CD14-positive monocyte (primary cell): ENCODE results near the gene KIF13A. TPM values are rescaled to one million over a fixed set of nuclear protein-coding genes. Genes with fewer than 3 reads are reported as not detected.

ENCODE experiments used
- DNase-seq, 3 donors: peaks; one replicate each; pipeline ENCODE4 v3.0.0-alpha.2; 2011 to 2022
- H2AFZ ChIP-seq: 2 replicates; pipeline ENCODE4 v1.6.0; 2012; ENCODE audit warnings: mild to moderate bottlenecking, low read depth, low read length, inconsistent platforms; ENCODE audit not compliant: insufficient read depth, poor library complexity, severe bottlenecking
- H3K27ac ChIP-seq, 2 donors: 1 replicate in 1 of 2; 2 replicates in 1 of 2; pipeline ENCODE4 v1.5.1; 2012 to 2013; ENCODE audit warnings: low read length in 2 of 2, control low read depth in 1 of 2, inconsistent platforms in 1 of 2, low read depth in 1 of 2, mild to moderate bottlenecking in 1 of 2
- H3K27me3 ChIP-seq, 2 donors: one replicate each; pipeline versions ENCODE4 v1.6.0 to v1.6.1; 2011 to 2013; ENCODE audit warnings: low read length in 2 of 2; ENCODE audit not compliant: control insufficient read depth in 2 of 2, insufficient read depth in 2 of 2
- H3K36me3 ChIP-seq, 2 donors: replicated peaks in 1 of 2; 1 replicate in 1 of 2; 2 replicates in 1 of 2; pipeline versions ENCODE4 v1.5.1 to v1.6.1; 2012 to 2013; ENCODE audit warnings: low read length in 2 of 2, control low read depth in 1 of 2, inconsistent platforms in 1 of 2, mild to moderate bottlenecking in 1 of 2; ENCODE audit not compliant: insufficient read depth in 2 of 2, control insufficient read depth in 1 of 2
- H3K4me1 ChIP-seq, 2 donors: 1 replicate in 1 of 2; 2 replicates in 1 of 2; pipeline versions ENCODE4 v1.5.1 to v1.6.1; 2012 to 2013; ENCODE audit warnings: low read length in 2 of 2, control low read depth in 1 of 2, inconsistent platforms in 1 of 2, mild to moderate bottlenecking in 1 of 2, moderate library complexity in 1 of 2; ENCODE audit not compliant: insufficient read depth in 2 of 2, control insufficient read depth in 1 of 2
- H3K4me2 ChIP-seq: replicated peaks from 2 replicates; pipeline ENCODE3; 2012; ENCODE audit warnings: low read length, moderate library complexity, mild to moderate bottlenecking; ENCODE audit not compliant: poor library complexity, severe bottlenecking; ENCODE audit errors: extremely low read depth
- H3K4me3 ChIP-seq, 3 experiments: fragments of 200-600 bp in 1 of 3; sonication (generic) in 1 of 3; replicated peaks in 1 of 3; 1 replicate in 2 of 3; 2 replicates in 1 of 3; pipeline ENCODE4 v1.5.1; 2011 to 2013; ENCODE audit warnings: low read length in 3 of 3, mild to moderate bottlenecking in 3 of 3, control low read depth in 2 of 3, low read depth in 2 of 3, inconsistent platforms in 1 of 3, moderate library complexity in 1 of 3
- H3K79me2 ChIP-seq: 2 replicates; pipeline ENCODE4 v1.6.0; 2012; ENCODE audit warnings: mild to moderate bottlenecking, control low read depth, inconsistent platforms, low read length, moderate library complexity; ENCODE audit not compliant: insufficient read depth
- H3K9ac ChIP-seq: 2 replicates; pipeline ENCODE4 v1.6.0; 2017; ENCODE audit warnings: low read length, mild to moderate bottlenecking; ENCODE audit not compliant: insufficient read depth, poor library complexity, severe bottlenecking
- H3K9me3 ChIP-seq, 2 donors: replicated peaks in 1 of 2; 1 replicate in 1 of 2; 2 replicates in 1 of 2; pipeline versions ENCODE4 v1.5.1 to v1.6.1; 2012 to 2013; ENCODE audit warnings: low read length in 2 of 2, control low read depth in 1 of 2; ENCODE audit not compliant: control insufficient read depth in 1 of 2, insufficient read depth in 1 of 2
- H4K20me1 ChIP-seq: 2 replicates; pipeline ENCODE4 v1.6.0; 2012; ENCODE audit warnings: mild to moderate bottlenecking, low read length, control low read depth, moderate library complexity; ENCODE audit not compliant: insufficient read depth
- H3K27ac Mint-ChIP-seq, 7 donors: one replicate each; pipeline ENCODE4 v1.8.0; 2020; ENCODE audit warnings: mild to moderate bottlenecking in 7 of 7, mixed read lengths in 7 of 7, moderate library complexity in 6 of 7, inconsistent platforms in 2 of 7
- H3K27me3 Mint-ChIP-seq, 3 donors: one replicate each; pipeline ENCODE4 v1.8.0; 2021 to 2022; ENCODE audit warnings: low read depth in 3 of 3, mild to moderate bottlenecking in 3 of 3, mixed read lengths in 3 of 3, moderate library complexity in 3 of 3, inconsistent platforms in 1 of 3
- H3K36me3 Mint-ChIP-seq, 2 donors: one replicate each; pipeline ENCODE4 v1.8.0; 2020; ENCODE audit warnings: mixed read lengths in 2 of 2, inconsistent platforms in 1 of 2, mild to moderate bottlenecking in 1 of 2
- H3K4me1 Mint-ChIP-seq: one replicate; pipeline ENCODE4 v1.8.0; 2020; ENCODE audit warnings: mild to moderate bottlenecking, mixed read lengths
- H3K4me3 Mint-ChIP-seq, 2 donors: one replicate each; pipeline ENCODE4 v1.8.0; 2020; ENCODE audit warnings: mild to moderate bottlenecking in 2 of 2, mixed read lengths in 2 of 2, moderate library complexity in 1 of 2
- H3K9me3 Mint-ChIP-seq, 7 donors: one replicate each; pipeline ENCODE4 v1.8.0; 2020 to 2022; ENCODE audit warnings: mixed read lengths in 7 of 7, mild to moderate bottlenecking in 6 of 7, moderate library complexity in 6 of 7, inconsistent platforms in 2 of 7
- WGBS: methylation state at CpG from one replicate; pipeline ENCODE4 v1.1.5; 2013; ENCODE audit warnings: missing lambda C conversion rate; ENCODE audit not compliant: insufficient coverage; 5-methylcytosine and 5-hydroxymethylcytosine counted together
- intact Hi-C, 2 donors: fragments of 100-400 bp; cut with micrococcal nuclease; formaldehyde crosslinking; loops; one replicate each; pipeline versions ENCODE4 v1.15.0 to v1.15.1; 2023
- polyA plus RNA-seq, 3 donors: library from polyadenylated mRNA; depleted of rRNA in 1 of 3; unstranded in 2 of 3; stranded (reverse) in 1 of 3; fragments of 300-500 nt in 2 of 3; fragments of >200 nt in 1 of 3; fragmentation: Illumina TruSeq in 2 of 3; gene quantifications; 1 replicate in 2 of 3; 2 replicates in 1 of 3; pipeline ENCODE4 v1.2.3, GENCODE V29; 2012 to 2021
- TF ChIP-seq, protein P1 (sequence below): fragments of 200-600 bp; IDR thresholded peaks from one replicate; pipeline ENCODE4 v1.8.0; 2022; ENCODE audit warnings: antibody characterized with exemption, mild to moderate bottlenecking

The KIF13A gene
- polyA plus RNA-seq, 3 donors = 2.9 to 28.4 (median 6.0) TPM

DNA sequence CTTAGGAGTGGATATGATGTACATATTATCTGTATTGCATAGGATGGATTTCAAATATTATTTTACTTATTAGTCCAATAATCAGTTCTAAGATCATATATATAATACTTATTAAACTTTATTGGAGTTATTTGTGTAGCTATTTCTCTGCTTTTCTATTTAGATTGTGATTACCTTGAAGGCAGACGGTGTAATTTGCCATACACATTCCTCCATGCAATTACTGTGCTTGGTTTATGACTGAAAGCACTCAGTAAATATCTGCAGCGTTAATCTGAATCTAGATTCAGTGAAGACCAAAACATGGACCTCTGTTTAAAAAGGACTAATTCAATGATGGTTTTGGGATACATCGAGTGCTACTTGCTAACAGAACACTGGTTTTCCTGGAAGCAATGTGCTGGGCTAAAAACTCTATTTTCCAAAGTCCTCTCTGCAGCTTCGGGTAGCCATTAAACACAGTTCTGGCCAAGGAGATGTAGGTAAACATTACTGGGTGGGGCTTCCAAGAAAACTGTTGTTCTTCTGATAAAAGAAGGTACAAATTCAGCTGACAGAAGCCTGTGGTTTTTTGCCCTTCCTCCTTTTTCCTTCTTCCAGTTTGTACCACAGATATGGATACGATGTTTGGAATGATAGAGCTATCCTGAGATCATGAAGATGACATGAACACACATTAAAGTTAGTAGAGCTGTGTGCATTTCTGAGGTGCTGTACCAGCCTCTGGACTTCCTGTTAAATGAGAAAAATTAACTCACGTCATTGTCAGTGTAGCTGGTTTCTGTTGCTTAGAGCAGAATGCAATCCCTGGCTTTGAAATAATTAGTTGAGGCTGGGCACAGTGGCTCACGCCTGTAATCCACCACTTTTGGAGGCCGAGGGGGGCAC lies 144.3 kb downstream of the KIF13A start:
- Histone ChIP-seq H3K9me3 (no peaks in the 10 kb centered on the region), H3K27ac (peak overlapping the region in 1 of 2 donors; percentile 51), H2AFZ (no peak overlapping the region), H3K9ac (no peak overlapping the region), H3K4me1 (no peaks in the 10 kb centered on the region), H3K79me2 (no peaks in the 10 kb centered on the region), H4K20me1 (no peaks in the 10 kb centered on the region), H3K4me2 (no peak overlapping the region), H3K4me3 (no peak overlapping the region), H3K36me3 (peaks cover 12 to 91% of the 10 kb centered on the region in 2 donors), H3K27me3 (no peaks in the 10 kb centered on the region)
- intact Hi-C loops = no loop called here
- Mint-ChIP-seq H3K4me3 (no peak overlapping the region), H3K27me3 (no peaks in the 10 kb centered on the region), H3K36me3 (peaks cover 64 to 72% of the 10 kb centered on the region in 2 donors), H3K9me3 (no peaks in the 10 kb centered on the region), H3K27ac (peak overlapping the region in 4 of 7 donors; percentile 12 to 58 (median 42)), H3K4me1 (peaks cover 1% of the 10 kb centered on the region)
- TF ChIP-seq, protein P1, sequence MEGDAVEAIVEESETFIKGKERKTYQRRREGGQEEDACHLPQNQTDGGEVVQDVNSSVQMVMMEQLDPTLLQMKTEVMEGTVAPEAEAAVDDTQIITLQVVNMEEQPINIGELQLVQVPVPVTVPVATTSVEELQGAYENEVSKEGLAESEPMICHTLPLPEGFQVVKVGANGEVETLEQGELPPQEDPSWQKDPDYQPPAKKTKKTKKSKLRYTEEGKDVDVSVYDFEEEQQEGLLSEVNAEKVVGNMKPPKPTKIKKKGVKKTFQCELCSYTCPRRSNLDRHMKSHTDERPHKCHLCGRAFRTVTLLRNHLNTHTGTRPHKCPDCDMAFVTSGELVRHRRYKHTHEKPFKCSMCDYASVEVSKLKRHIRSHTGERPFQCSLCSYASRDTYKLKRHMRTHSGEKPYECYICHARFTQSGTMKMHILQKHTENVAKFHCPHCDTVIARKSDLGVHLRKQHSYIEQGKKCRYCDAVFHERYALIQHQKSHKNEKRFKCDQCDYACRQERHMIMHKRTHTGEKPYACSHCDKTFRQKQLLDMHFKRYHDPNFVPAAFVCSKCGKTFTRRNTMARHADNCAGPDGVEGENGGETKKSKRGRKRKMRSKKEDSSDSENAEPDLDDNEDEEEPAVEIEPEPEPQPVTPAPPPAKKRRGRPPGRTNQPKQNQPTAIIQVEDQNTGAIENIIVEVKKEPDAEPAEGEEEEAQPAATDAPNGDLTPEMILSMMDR = no peak
- DNase-seq = no peak
- 79% methylated on average over 3 of the region's 8 CpGs for WGBS

GRCh38 chr6:17842014-17842776 lies 145.2 kb downstream of the KIF13A start:
- no peaks in the 10 kb centered on the region for H4K20me1 ChIP-seq
- no peaks in the 10 kb centered on the region for H3K27me3 Mint-ChIP-seq
- no peaks in the 10 kb centered on the region for H3K9me3 Mint-ChIP-seq
- H2AFZ ChIP-seq = no peak overlapping the region
- no peaks in the 10 kb centered on the region for H3K4me1 ChIP-seq
- no peak overlapping the region for H3K4me3 Mint-ChIP-seq
- peaks cover 13 to 91% of the 10 kb centered on the region in 2 donors for H3K36me3 ChIP-seq
- WGBS = no CpG with 5 or more reads among the region's 3 CpGs
- H3K4me2 ChIP-seq = no peak overlapping the region
- peak overlapping the region in 1 of 7 donors; percentile 30 for H3K27ac Mint-ChIP-seq
- no peaks in the 10 kb centered on the region for H3K79me2 ChIP-seq
- peaks cover 1% of the 10 kb centered on the region for H3K4me1 Mint-ChIP-seq
- no peaks in the 10 kb centered on the region for H3K9me3 ChIP-seq
- no peak overlapping the region for H3K27ac ChIP-seq
- no peak for DNase-seq
- intact Hi-C loops = no loop called here
- H3K9ac ChIP-seq = no peak overlapping the region
- TF ChIP-seq, protein P1 = no peak
- no peak overlapping the region for H3K4me3 ChIP-seq
- peaks cover 60 to 75% of the 10 kb centered on the region in 2 donors for H3K36me3 Mint-ChIP-seq
- H3K27me3 ChIP-seq = no peaks in the 10 kb centered on the region
